GM19238 (cell line): Measurements from ENCODE around the gene DUS2.

Experiments used
- DNase-seq: peaks from one replicate; pipeline ENCODE4 v3.0.0; 2011; ENCODE audit warnings: low spot score; ENCODE audit not compliant: insufficient read length

DUS2 gene

DNA sequence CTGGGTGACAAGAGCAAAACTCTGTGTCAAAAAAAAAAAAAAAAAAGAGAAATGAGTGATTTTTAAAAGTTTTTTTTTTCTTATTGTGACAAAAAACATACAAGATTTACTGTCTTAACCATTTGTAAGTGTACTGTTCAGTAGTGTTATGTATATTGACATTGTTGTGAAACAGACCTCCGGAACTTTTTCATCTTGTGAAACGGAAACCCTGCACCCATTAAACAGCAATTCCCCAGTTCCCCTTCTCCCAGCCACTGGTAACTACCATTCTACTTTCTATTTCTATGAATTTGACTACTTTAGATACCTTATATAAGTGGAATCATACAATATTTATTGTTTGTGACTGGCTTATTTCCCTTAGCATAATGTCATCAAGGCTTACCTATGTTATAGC, 18.7 kb downstream of the DUS2 start:
- no peak for DNase-seq

DNA sequence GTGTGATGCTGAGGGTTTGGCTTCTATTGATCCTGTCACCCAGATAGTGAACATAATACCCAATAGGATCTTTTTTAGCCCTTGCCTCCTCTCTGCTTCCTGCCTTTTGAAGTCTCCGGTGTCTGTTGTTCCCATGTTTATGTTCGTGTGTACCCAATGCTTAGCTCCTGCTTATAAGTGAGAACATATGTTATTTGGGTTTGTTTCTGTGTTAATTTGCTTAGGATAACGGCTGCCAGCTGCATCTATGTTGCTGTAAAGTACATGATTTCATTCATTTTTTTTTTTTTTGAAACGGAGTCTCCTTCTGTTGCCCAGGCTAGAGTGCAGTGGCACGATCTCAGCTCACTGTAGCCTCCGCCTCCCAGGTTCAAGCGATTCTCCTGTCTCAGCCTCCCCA, 23.0 kb downstream of the DUS2 start:
- no peak for DNase-seq

GRCh38 chr16:68047987-68048386, 24.9 kb downstream of the DUS2 start:
- DNase-seq = no peak

DNA sequence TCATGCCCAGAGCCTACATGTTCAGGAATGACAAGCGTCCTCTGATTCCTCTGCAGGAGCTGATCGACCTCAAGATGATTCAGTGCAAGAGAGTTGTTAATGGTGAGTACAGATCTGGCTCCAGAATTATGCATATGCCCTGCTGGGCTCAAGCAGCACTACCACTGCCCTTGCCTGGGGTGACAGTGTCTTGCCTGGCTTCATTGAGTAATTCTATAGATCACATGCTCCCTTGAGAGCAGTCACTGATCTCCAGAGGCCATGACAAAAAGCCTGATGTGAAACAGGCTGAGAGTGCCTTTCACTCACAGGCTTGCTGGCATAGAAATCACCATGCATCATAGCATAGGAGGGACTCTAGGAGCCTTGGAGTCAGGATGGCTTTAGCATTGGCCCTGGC, 26.4 kb downstream of the DUS2 start:
- no peak for DNase-seq

DNA sequence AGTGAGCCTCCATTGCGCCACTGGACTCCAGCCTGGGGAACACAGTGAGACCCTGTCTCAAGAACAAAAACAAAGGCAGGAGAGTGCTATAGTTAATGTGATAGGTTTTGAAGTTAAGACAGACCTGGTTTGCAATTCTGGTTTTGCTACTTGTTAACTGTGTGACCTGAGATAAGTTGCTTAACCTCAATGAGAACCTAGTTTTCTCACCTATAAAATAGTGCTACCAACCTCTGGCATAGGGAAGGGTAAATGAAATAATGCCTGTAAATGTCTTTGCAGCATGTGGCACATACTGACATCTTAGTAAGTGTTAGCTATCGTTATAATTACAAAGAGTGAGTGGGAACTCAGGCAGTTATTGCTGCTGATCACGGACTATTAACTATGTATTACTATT, 32.3 kb downstream of the DUS2 start:
- DNase-seq = no peak

- no peak for DNase-seq
Measured at GRCh38 chr16:68059804-68060203, 36.7 kb downstream of the DUS2 start.

DNA sequence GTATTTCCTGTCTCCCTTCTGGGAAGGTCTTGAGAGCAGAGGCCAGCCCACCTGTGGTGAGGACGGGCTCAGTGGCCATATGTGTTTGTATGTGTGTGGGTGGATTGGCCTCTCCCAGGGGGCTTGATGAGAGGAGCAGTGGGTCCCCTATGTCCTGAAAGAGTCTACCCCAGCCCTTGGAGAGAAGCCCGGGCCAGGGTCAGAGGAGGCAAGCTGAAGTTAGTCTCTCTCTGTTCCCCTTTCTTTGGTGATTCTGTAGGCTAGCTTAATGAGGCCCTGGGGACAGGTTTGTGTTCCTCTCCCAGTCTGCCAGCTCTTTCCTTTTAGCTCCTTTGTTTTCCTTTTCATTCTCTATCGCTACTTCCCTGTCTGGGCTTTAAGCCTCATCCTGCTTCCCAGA, 38.3 kb downstream of the DUS2 start:
- no peak for DNase-seq

DNA sequence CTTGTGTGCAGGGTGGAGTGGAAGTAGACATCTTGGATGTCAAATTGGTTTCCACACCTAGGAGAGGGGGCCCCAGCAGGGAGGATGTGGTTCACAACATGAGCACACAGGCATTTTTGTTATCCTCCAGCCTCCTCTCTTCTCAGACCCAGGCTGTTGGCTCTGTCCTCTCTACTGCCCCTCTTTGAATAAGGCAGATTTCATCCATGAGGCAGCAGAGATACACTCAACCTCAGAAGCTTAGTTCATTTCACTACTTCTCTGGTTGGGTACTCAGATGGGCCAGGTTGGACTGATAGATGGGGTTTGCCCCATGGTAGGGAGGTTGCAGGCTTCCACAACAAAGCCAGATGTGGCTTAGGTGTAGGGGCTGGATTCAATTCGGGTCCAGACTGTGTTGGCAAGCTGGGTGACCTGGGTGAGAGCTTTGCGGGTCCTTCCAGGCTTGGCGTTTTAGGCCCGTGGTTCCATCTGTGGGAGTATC, 39.9 kb downstream of the DUS2 start:
- no peak for DNase-seq

DNA sequence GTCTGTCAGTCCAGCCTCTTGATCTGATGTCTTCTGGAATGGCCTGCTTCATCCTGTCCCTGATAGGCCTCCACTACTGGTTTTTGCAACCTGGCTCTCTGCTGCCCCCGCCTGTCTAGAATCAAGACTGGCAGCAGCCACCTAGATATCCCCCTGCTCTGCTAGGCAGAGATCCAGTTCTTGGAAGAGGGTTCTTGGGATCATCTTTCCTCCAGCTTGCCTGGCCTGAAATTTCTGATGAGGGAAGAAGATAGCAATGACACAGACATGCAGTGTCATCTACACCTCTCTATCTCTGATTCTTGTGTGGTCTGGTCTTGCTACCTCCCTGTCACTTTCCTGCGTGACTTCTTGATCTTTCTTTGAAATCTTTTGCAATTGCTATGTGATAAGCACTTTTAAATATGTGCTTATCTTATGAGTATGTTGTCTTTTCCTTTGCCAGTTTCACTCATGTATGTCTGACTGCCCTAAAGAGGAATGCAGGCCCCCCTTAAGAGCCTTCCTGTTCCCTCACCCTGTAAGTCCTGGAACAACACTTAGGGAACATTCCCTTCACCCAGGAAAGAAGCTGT, 41.8 kb downstream of the DUS2 start:
- peak; percentile 69 for DNase-seq

- no peak for DNase-seq
Measured at GRCh38 chr16:68065716-68066305, 42.7 kb downstream of the DUS2 start.

- DNase-seq = no peak
Measured at GRCh38 chr16:68066763-68067162, 43.7 kb downstream of the DUS2 start.

DNA sequence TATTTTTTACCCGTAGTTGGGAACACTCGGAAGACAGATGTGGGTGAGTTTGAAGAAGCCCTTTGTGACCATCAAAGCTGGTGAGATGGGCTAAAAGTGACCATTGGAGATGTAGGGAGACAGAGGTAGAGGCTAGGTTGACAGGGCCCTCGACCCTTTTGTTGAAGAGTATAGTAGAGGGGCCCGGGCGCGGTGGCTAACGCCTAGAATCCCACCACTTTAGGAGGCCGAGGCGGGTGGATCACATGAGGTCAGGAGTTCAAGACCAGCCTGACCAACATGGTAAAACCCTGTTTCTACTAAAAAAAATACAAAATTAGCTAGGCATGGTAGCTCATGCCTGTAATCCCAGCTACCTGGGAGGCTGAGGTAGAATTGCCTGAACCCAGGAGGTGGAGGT, 45.8 kb downstream of the DUS2 start:
- no peak for DNase-seq

- no peak for DNase-seq
Measured at GRCh38 chr16:68069511-68070248, 46.6 kb downstream of the DUS2 start.

DNA sequence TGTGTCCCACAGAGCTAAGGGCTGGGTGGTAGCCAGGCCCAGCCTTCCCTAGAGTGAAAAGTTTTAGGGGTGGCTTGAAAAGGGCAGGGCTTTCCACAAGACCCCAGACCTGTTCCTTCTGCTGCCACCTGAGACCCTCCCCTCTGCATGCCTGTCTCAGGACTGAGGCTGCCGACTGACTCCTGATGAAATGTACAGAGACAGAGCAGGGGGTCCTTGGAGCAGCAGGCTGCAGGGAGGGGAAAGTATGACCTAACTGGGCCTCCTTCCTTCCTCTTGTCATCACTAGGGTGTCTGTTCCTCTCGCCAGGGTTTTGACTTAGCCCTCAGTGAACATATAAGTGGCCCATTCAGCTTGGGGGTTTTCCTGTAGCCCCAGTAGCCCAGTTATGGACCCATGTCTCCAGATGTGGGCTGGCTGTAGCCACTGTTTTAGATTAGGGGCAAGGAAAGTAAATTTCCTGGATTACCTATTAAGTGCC, 47.2 kb downstream of the DUS2 start:
- no peak for DNase-seq

DNA sequence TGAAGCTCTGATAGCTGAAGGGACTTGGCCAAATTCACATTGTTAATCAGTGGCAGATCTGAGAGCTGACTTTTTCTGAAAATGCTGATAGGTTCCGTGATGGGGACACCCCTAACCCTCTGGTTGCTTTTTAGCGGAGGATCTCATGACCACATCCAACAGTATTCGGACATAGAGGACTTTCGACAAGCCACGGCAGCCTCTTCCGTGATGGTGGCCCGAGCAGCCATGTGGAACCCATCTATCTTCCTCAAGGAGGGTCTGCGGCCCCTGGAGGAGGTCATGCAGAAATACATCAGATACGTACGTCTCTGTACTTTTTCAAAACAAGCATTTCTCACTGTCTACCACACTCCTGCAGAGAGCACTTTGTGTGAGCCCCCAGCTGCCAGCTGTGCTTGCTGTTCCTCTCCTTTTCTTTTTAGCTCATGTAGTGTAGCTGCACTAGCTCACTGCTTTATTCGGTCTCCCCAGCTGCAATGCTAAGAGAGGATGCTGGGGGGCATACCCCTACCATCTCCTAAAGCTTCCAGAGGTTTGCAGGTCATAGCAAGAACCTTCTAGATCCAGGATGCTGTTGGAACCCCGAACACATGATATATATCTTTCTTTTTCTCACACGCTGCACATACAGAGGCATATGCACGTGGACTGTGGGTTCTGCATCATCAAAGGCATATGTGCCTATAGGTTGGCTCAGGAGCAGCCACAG, 47.9 kb downstream of the DUS2 start:
- DNase-seq = no peak

GRCh38 chr16:68071518-68071901, 48.4 kb downstream of the DUS2 start:
- no peak for DNase-seq

DNA sequence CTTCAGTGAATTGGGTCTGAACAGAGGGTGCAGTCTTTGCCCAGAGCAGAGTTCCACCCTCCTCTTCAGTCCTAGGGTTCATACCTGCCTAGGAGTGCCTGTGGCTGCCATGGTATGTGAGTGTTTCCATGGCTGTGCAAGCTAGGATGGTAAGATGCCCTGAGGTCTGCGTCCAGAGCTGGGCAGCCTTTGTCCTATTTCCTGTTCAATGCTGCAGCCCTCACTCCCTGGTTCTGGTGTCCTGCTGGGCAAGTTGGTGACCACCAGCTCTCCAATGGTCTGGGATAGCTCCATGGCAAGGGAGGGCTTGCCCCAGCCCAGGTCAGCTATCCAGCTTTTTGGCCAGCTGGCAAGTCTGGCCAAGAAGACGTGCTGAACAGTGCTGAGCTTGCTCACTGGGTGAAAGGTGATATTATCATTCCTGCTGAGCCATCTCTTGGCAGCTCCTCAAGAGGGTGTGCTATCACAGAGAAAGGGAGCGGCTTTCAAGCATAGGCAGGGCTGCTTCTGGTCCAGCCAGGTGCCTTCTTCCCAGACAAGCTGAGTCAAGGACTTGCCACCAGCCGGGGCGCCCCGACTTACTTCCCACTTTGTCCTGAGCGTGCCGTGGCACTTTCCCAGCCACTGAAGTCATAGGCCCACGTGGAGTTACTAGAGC, 49.1 kb downstream of the DUS2 start:
- DNase-seq = no peak

- no peak for DNase-seq
Measured at GRCh38 chr16:68073902-68074760, 51.0 kb downstream of the DUS2 start.

- DNase-seq = peak; percentile 72
Measured at GRCh38 chr16:68074850-68075555, 51.9 kb downstream of the DUS2 start.

- no peak for DNase-seq
Measured at GRCh38 chr16:68075980-68076379, 52.9 kb downstream of the DUS2 start.
